Trophoblast cell (in vitro differentiated cells and primary cell): ENCODE results near the gene GRAMD4.

Experiments
- DNase-seq, 2 donors: peaks; one replicate each; pipeline ENCODE4 v3.0.0-alpha.2; 2016
- H2AFZ ChIP-seq: 2 replicates; pipeline ENCODE4 v1.6.1; 2013; ENCODE audit warnings: low read length, moderate library complexity, mild to moderate bottlenecking; ENCODE audit not compliant: insufficient read depth, poor library complexity
- H2AK5ac ChIP-seq: 2 replicates; pipeline ENCODE4 v1.6.1; 2013; ENCODE audit warnings: mild to moderate bottlenecking, low read length
- H2BK120ac ChIP-seq: 2 replicates; pipeline ENCODE4 v1.6.1; 2013; ENCODE audit warnings: low read length, mild to moderate bottlenecking, moderate library complexity; ENCODE audit not compliant: insufficient read depth, poor library complexity
- H2BK12ac ChIP-seq: 2 replicates; pipeline ENCODE4 v1.6.1; 2013; ENCODE audit warnings: mild to moderate bottlenecking, low read length, moderate library complexity
- H2BK5ac ChIP-seq: 2 replicates; pipeline ENCODE4 v1.6.1; 2013; ENCODE audit warnings: low read length, low read depth, moderate library complexity, mild to moderate bottlenecking; ENCODE audit not compliant: poor library complexity
- H3K14ac ChIP-seq: 2 replicates; pipeline ENCODE4 v1.6.1; 2013; ENCODE audit warnings: mild to moderate bottlenecking, low read length
- H3K18ac ChIP-seq: 2 replicates; pipeline ENCODE4 v1.6.1; 2013; ENCODE audit warnings: mild to moderate bottlenecking, low read length
- H3K23ac ChIP-seq: 2 replicates; pipeline ENCODE4 v1.6.1; 2013; ENCODE audit warnings: low read length
- H3K27ac ChIP-seq: 2 replicates; pipeline ENCODE4 v1.5.1; 2013; ENCODE audit warnings: low read depth, mild to moderate bottlenecking, inconsistent platforms, low read length, moderate library complexity
- H3K27me3 ChIP-seq: 2 replicates; pipeline ENCODE4 v1.6.1; 2013; ENCODE audit warnings: inconsistent platforms, mild to moderate bottlenecking, low read length, moderate library complexity; ENCODE audit not compliant: insufficient read depth
- H3K36me3 ChIP-seq, 2 experiments: 1 replicate in 1 of 2; 2 replicates in 1 of 2; pipeline ENCODE4 v1.6.1; 2013; ENCODE audit warnings: low read length in 2 of 2, mild to moderate bottlenecking in 2 of 2, moderate library complexity in 1 of 2; ENCODE audit not compliant: insufficient read depth in 2 of 2, control insufficient read depth in 1 of 2
- H3K4ac ChIP-seq: 2 replicates; pipeline ENCODE4 v1.6.1; 2013; ENCODE audit warnings: low read depth, mild to moderate bottlenecking, low read length, moderate library complexity
- H3K4me1 ChIP-seq, 2 experiments: 1 replicate in 1 of 2; 2 replicates in 1 of 2; pipeline ENCODE4 v1.6.1; 2013; ENCODE audit warnings: low read length in 2 of 2, mild to moderate bottlenecking in 2 of 2, moderate library complexity in 1 of 2; ENCODE audit not compliant: insufficient read depth in 2 of 2, control insufficient read depth in 1 of 2
- H3K4me2 ChIP-seq: 2 replicates; pipeline ENCODE4 v1.6.1; 2013; ENCODE audit warnings: inconsistent platforms, mild to moderate bottlenecking, low read length, moderate library complexity
- H3K4me3 ChIP-seq: 2 replicates; pipeline ENCODE4 v1.5.1; 2013; ENCODE audit warnings: mild to moderate bottlenecking, low read depth, low read length, inconsistent platforms
- H3K79me1 ChIP-seq: one replicate; pipeline ENCODE4 v1.6.1; 2013; ENCODE audit warnings: low read length
- H3K79me2 ChIP-seq: 2 replicates; pipeline ENCODE4 v1.6.1; 2013; ENCODE audit warnings: low read length, mild to moderate bottlenecking; ENCODE audit not compliant: control insufficient read depth, insufficient read depth, poor library complexity
- H3K9ac ChIP-seq: 2 replicates; pipeline ENCODE4 v1.6.1; 2013; ENCODE audit warnings: mild to moderate bottlenecking, low read length
- H3K9me3 ChIP-seq: 2 replicates; pipeline ENCODE4 v1.6.1; 2013; ENCODE audit warnings: low read depth, mild to moderate bottlenecking, control low read depth, inconsistent platforms, low read length; ENCODE audit not compliant: insufficient read depth
- H4K12ac ChIP-seq: 2 replicates; pipeline ENCODE4 v1.6.1; 2013; ENCODE audit warnings: low read depth, mild to moderate bottlenecking, low read length, moderate library complexity
- H4K8ac ChIP-seq: 2 replicates; pipeline ENCODE4 v1.6.1; 2013; ENCODE audit warnings: low read depth, mild to moderate bottlenecking, low read length, moderate library complexity
- H4K91ac ChIP-seq: one replicate; pipeline ENCODE4 v1.6.1; 2013; ENCODE audit warnings: low read depth, mild to moderate bottlenecking, low read length, moderate library complexity
- WGBS: extraction: QIAGEN DNeasy Blood & Tissue Kit; methylation state at CpG from one replicate; pipeline ENCODE4 v1.1.7; 2013; ENCODE audit warnings: missing lambda C conversion rate; ENCODE audit not compliant: insufficient read length, insufficient coverage; ENCODE audit errors: extremely low coverage; 5-methylcytosine and 5-hydroxymethylcytosine counted together

GRAMD4 gene

DNA sequence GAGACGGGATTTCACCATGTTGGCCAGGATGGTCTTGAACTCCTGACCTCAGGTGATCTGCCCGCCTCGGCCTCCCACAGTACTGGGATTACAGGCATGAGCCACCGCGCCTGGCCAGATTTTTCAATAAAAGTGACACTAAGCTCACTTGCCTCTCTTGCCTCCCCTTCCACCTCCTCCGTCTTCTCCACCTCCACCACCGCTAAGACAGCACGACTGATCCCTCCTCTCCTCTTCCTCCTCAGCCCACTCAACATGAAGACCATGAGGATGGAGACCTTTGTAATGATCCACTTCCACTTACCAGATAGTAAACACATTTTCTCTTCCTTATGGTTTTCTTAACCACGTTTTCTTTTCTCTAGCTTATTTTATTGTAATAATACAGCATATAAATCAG lies 103.7 kb downstream of the GRAMD4 start:
- Histone ChIP-seq H3K79me1 (no peaks in the 10 kb centered on the region), H3K27ac (no peak overlapping the region), H3K9me3 (no peaks in the 10 kb centered on the region), H2BK5ac (no peak overlapping the region), H3K9ac (no peak overlapping the region), H4K91ac (no peak overlapping the region), H2AFZ (no peak overlapping the region), H2BK12ac (no peak overlapping the region), H3K4me2 (no peak overlapping the region), H3K23ac (no peak overlapping the region), H2AK5ac (no peak overlapping the region), H3K4me3 (no peak overlapping the region), H3K36me3 (peaks cover 19 to 21% of the 10 kb centered on the region in 2 experiments), H3K14ac (no peak overlapping the region), H3K4me1 (peaks cover 6 to 11% of the 10 kb centered on the region in 2 experiments), H2BK120ac (no peak overlapping the region), H3K79me2 (no peaks in the 10 kb centered on the region), H3K4ac (no peak overlapping the region), H4K8ac (no peak overlapping the region), H3K27me3 (no peaks in the 10 kb centered on the region), H3K18ac (no peak overlapping the region), H4K12ac (no peak overlapping the region)
- WGBS, result no CpG with 5 or more reads among the region's 9 CpGs
- no peak for DNase-seq

DNA sequence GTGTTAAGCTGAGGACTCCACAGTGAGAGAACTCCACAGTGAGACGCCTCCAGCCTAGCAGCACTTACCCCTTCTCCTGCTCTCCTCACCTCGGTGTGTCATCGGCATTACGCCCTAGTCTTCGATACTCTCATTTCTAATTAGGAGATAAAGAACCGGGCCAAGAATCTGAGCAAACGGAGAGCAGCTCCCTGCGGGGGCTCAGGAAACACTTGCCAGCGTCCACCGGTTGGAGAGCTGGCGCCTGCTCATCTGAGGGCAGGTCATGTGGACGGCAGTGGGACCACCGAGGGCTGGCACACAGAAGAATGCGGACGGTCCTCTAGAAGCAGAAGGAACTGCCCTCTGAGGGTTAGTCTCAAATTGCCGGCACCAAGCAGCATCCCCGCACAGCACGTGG lies 104.9 kb downstream of the GRAMD4 start:
- H3K23ac ChIP-seq, result no peak overlapping the region
- no peak overlapping the region for H4K8ac ChIP-seq
- no peak for DNase-seq
- no peak overlapping the region for H4K12ac ChIP-seq
- no peaks in the 10 kb centered on the region for H3K79me2 ChIP-seq
- no peak overlapping the region for H2AFZ ChIP-seq
- H3K27me3 ChIP-seq, result no peaks in the 10 kb centered on the region
- H3K9me3 ChIP-seq, result no peaks in the 10 kb centered on the region
- no CpG with 5 or more reads among the region's 18 CpGs for WGBS
- no peak overlapping the region for H3K4me3 ChIP-seq
- no peak overlapping the region for H3K27ac ChIP-seq
- no peaks in the 10 kb centered on the region for H3K79me1 ChIP-seq
- H2BK120ac ChIP-seq, result no peak overlapping the region
- H3K18ac ChIP-seq, result no peak overlapping the region
- no peak overlapping the region for H3K4me2 ChIP-seq
- H3K4ac ChIP-seq, result no peak overlapping the region
- H2BK5ac ChIP-seq, result no peak overlapping the region
- H2BK12ac ChIP-seq, result no peak overlapping the region
- H3K4me1 ChIP-seq, result peaks cover 6 to 13% of the 10 kb centered on the region in 2 experiments
- peaks cover 10 to 14% of the 10 kb centered on the region in 2 experiments for H3K36me3 ChIP-seq
- H2AK5ac ChIP-seq, result no peak overlapping the region
- no peak overlapping the region for H4K91ac ChIP-seq
- no peak overlapping the region for H3K14ac ChIP-seq
- no peak overlapping the region for H3K9ac ChIP-seq

GRCh38 chr22:46726066-46726985 lies 106.1 kb downstream of the GRAMD4 start:
- no peaks in the 10 kb centered on the region for H3K79me2 ChIP-seq
- no peaks in the 10 kb centered on the region for H3K9me3 ChIP-seq
- H3K4me1 ChIP-seq, result peaks cover 13 to 21% of the 10 kb centered on the region in 2 experiments
- no peak overlapping the region for H3K18ac ChIP-seq
- H3K79me1 ChIP-seq, result no peaks in the 10 kb centered on the region
- H3K23ac ChIP-seq, result no peak overlapping the region
- no peak overlapping the region for H3K4me3 ChIP-seq
- no peak for DNase-seq
- peaks cover 10 to 14% of the 10 kb centered on the region in 2 experiments for H3K36me3 ChIP-seq
- no peak overlapping the region for H3K4me2 ChIP-seq
- no peak overlapping the region for H2BK120ac ChIP-seq
- no peaks in the 10 kb centered on the region for H3K27me3 ChIP-seq
- no peak overlapping the region for H3K27ac ChIP-seq
- H3K9ac ChIP-seq, result no peak overlapping the region
- no peak overlapping the region for H2BK12ac ChIP-seq
- H3K14ac ChIP-seq, result no peak overlapping the region
- no peak overlapping the region for H2BK5ac ChIP-seq
- no peak overlapping the region for H2AK5ac ChIP-seq
- H4K8ac ChIP-seq, result no peak overlapping the region
- no peak overlapping the region for H3K4ac ChIP-seq
- H4K12ac ChIP-seq, result no peak overlapping the region
- no peak overlapping the region for H4K91ac ChIP-seq
- H2AFZ ChIP-seq, result no peak overlapping the region
- WGBS, result no CpG with 5 or more reads among the region's 38 CpGs

GRCh38 chr22:46726986-46727317 lies 106.8 kb downstream of the GRAMD4 start:
- no peak overlapping the region for H3K4me2 ChIP-seq
- no peak overlapping the region for H2AFZ ChIP-seq
- no peak overlapping the region for H3K18ac ChIP-seq
- no peak overlapping the region for H2BK120ac ChIP-seq
- no peak overlapping the region for H3K9ac ChIP-seq
- no peaks in the 10 kb centered on the region for H3K27me3 ChIP-seq
- peaks cover 17 to 27% of the 10 kb centered on the region in 2 experiments for H3K4me1 ChIP-seq
- H3K79me1 ChIP-seq, result no peaks in the 10 kb centered on the region
- no peak overlapping the region for H4K91ac ChIP-seq
- no peak overlapping the region for H4K8ac ChIP-seq
- H3K9me3 ChIP-seq, result no peaks in the 10 kb centered on the region
- no peak for DNase-seq
- H2BK12ac ChIP-seq, result no peak overlapping the region
- H3K36me3 ChIP-seq, result peaks cover 10 to 14% of the 10 kb centered on the region in 2 experiments
- no CpG with 5 or more reads among the region's 3 CpGs for WGBS
- H3K23ac ChIP-seq, result no peak overlapping the region
- no peak overlapping the region for H2AK5ac ChIP-seq
- no peaks in the 10 kb centered on the region for H3K79me2 ChIP-seq
- no peak overlapping the region for H4K12ac ChIP-seq
- H3K4ac ChIP-seq, result no peak overlapping the region
- no peak overlapping the region for H2BK5ac ChIP-seq
- no peak overlapping the region for H3K27ac ChIP-seq
- no peak overlapping the region for H3K14ac ChIP-seq
- H3K4me3 ChIP-seq, result no peak overlapping the region
